Measurements from ENCODE around the gene ATP2A1.
"Not testable (repeated sequence)": the region's sequence is repeated elsewhere in the genome, so short reads cannot be mapped to it uniquely, and the experiment has no call there.

ATP2A1 gene

GRCh38 chr16:28910086-28911031, 32.1 kb downstream of the ATP2A1 start:
- DNase-seq (ENCODE audit: low read depth): no peak

- DNase-seq (ENCODE audit: low read depth): no peak
Observed at GRCh38 chr16:28912558-28912957, 34.3 kb downstream of the ATP2A1 start.

GRCh38 chr16:28913946-28914724, 35.8 kb downstream of the ATP2A1 start:
- DNase-seq (ENCODE audit: low read depth): no peak

GRCh38 chr16:28915181-28915580, 36.9 kb downstream of the ATP2A1 start:
- DNase-seq (ENCODE audit: low read depth): peak; percentile 74

- no peak for DNase-seq (ENCODE audit: low read depth)
Observed at GRCh38 chr16:28917095-28917494, 38.8 kb downstream of the ATP2A1 start.

- DNase-seq (ENCODE audit: low read depth): no peak
Observed at GRCh38 chr16:28918698-28919097, 40.4 kb downstream of the ATP2A1 start.

GRCh38 chr16:28923231-28923587, 44.9 kb downstream of the ATP2A1 start:
- DNase-seq (ENCODE audit: low read depth): no peak

- DNase-seq (ENCODE audit: low read depth): no peak
Observed at GRCh38 chr16:28923652-28924398, 45.5 kb downstream of the ATP2A1 start.

GRCh38 chr16:28924399-28924761, 46.1 kb downstream of the ATP2A1 start:
- DNase-seq (ENCODE audit: low read depth): no peak

GRCh38 chr16:28924762-28925385, 46.6 kb downstream of the ATP2A1 start, which contains the start of gene RABEP2:
RABEP2 (minus strand) TSS chr16:28925238; CDS start chr16:28925163, 75 bp downstream.
- peak; percentile 28 for DNase-seq (ENCODE audit: low read depth)

GRCh38 chr16:28925386-28926228, 47.3 kb downstream of the ATP2A1 start:
- peak; percentile 54 for DNase-seq (ENCODE audit: low read depth)

- not testable (repeated sequence) for DNase-seq (ENCODE audit: low read depth)
Observed at GRCh38 chr16:28926284-28926683, 48.0 kb downstream of the ATP2A1 start.

- DNase-seq (ENCODE audit: low read depth): no peak
Observed at GRCh38 chr16:28927815-28928214, 49.5 kb downstream of the ATP2A1 start.

- no peak for DNase-seq (ENCODE audit: low read depth)
Observed at GRCh38 chr16:28930203-28930602, 51.9 kb downstream of the ATP2A1 start.

GRCh38 chr16:28930652-28931051, 52.4 kb downstream of the ATP2A1 start:
- DNase-seq (ENCODE audit: low read depth): no peak

GRCh38 chr16:28931801-28932225, 53.5 kb downstream of the ATP2A1 start, which contains the start of gene CD19:
CD19 (plus strand) TSS chr16:28931971; CDS start chr16:28932001, 30 bp downstream.
- DNase-seq (ENCODE audit: low read depth): no peak

GRCh38 chr16:28932339-28933141, 54.3 kb downstream of the ATP2A1 start:
- DNase-seq (ENCODE audit: low read depth): no peak

- no peak for DNase-seq (ENCODE audit: low read depth)
Observed at GRCh38 chr16:28933171-28933570, 54.9 kb downstream of the ATP2A1 start.

GRCh38 chr16:28935346-28935745, 57.1 kb downstream of the ATP2A1 start:
- no peak for DNase-seq (ENCODE audit: low read depth)

Measured in HS-5 (cell line).